Measurements from ENCODE around the gene TSLP. TPM values are rescaled to one million over a fixed set of nuclear protein-coding genes. Genes with fewer than 3 reads are reported as not detected.

Gene TSLP
- total and polyA plus RNA-seq, 2 of the 8 experiments (the other 6 are each of a cell fraction or from before 2014, with no cell fraction given): 0.39 to 1.9 TPM

DNA sequence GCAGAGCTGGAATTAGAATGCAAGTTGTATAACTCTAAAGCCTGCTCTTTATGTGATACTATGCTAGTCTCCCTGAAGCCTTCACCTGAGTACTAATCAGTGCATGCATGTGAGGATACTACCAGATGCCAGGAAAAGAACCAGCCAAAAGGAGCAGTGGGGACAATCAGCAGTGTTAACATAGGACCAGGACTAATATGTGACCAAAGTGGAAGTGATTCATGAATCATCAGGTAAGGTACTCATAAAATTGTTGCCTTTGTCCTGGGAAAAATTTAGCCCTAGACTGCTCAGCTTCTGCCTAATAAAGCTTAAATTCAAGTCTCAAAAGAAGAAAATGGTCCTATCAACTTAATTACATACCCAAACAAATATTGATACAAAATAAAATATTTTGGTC lies 13.4 kb upstream of the TSLP start:
- no peak overlapping the region for H3K9ac ChIP-seq (replicated peaks in 1 of 4; ENCODE audit: extremely low read depth in 1 of 4, low read depth in 3 of 4, low read length in 3 of 4)
- H2AFZ ChIP-seq (ENCODE audit: low read length): no peak overlapping the region
- no peak overlapping the region for H3K23ac ChIP-seq (ENCODE audit: insufficient read length)
- no peak overlapping the region for H4K8ac ChIP-seq (ENCODE audit: extremely low read depth, insufficient read depth, low read length)
- DNase-seq (ENCODE audit: low read depth in 1 of 2, low spot score in 2 of 2): no peak
- no peak overlapping the region for H3K14ac ChIP-seq (ENCODE audit: insufficient read length)
- ChIA-PET CTCF (ENCODE audit: partially characterized antibody) (no interaction called here), POLR2A (ENCODE audit: partially characterized antibody) (no interaction called here)
- no peak for TF ChIP-seq MAFK (IDR thresholded peaks at IDR 0.05; ENCODE audit: low read depth, low read length)
- no peak for TF ChIP-seq NRF1 (IDR thresholded peaks at IDR 0.05; ENCODE audit: low read depth, low read length)
- no peak for TF ChIP-seq SIX5 (IDR thresholded peaks at IDR 0.05; ENCODE audit: low read depth, low read length)
- no peak for TF ChIP-seq CHD2 (IDR thresholded peaks at IDR 0.05; ENCODE audit: low read length)
- TF ChIP-seq, protein P1, sequence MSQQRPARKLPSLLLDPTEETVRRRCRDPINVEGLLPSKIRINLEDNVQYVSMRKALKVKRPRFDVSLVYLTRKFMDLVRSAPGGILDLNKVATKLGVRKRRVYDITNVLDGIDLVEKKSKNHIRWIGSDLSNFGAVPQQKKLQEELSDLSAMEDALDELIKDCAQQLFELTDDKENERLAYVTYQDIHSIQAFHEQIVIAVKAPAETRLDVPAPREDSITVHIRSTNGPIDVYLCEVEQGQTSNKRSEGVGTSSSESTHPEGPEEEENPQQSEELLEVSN (IDR thresholded peaks at IDR 0.05): no peak
- TF ChIP-seq POLR2AphosphoS5 (IDR thresholded peaks at IDR 0.05; ENCODE audit: low read depth, low read length): no peak
- TF ChIP-seq TAF7 (optimal IDR thresholded peaks at IDR 0.05; ENCODE audit: borderline replicate concordance, low read depth, low read length): no peak
- no peak for TF ChIP-seq EP300 (IDR thresholded peaks at IDR 0.05; ENCODE audit: borderline replicate concordance in 1 of 2, low read depth in 2 of 2, low read length in 2 of 2)
- TF ChIP-seq EZH2 (IDR thresholded peaks at IDR 0.05; ENCODE audit: low read depth, low read length, severe bottlenecking): no peak
- TF ChIP-seq ASH2L (IDR thresholded peaks at IDR 0.05; ENCODE audit: low read length): no peak
- TF ChIP-seq CEBPB (IDR thresholded peaks at IDR 0.05; ENCODE audit: low read depth, low read length): no peak
- no peak for TF ChIP-seq CHD1 (IDR thresholded peaks at IDR 0.05; ENCODE audit: low read depth, low read length)
- no peak for TF ChIP-seq SP1 (IDR thresholded peaks at IDR 0.05; ENCODE audit: low read depth, low read length)
- TF ChIP-seq RAD21 (IDR thresholded peaks at IDR 0.05 in 1 of 2, conservative IDR thresholded peaks at IDR 0.05 in 1 of 2; ENCODE audit: low read depth in 2 of 2, low read length in 2 of 2): no peak
- H3K56ac ChIP-seq (replicated peaks; ENCODE audit: insufficient read length, low read depth, low read length): no peak overlapping the region
- FAIRE-seq: no peak
- no peaks in the 10 kb centered on the region for H3K79me1 ChIP-seq (ENCODE audit: low read depth, low read length)
- no peaks in the 10 kb centered on the region for H3K23me2 ChIP-seq (ENCODE audit: low read depth, low read length)
- no peak overlapping the region for H2AK5ac ChIP-seq (ENCODE audit: low read depth, low read length)
- H3K18ac ChIP-seq (ENCODE audit: extremely low read depth, low read length): no peak overlapping the region
- no peak overlapping the region for H3K27ac ChIP-seq (ENCODE audit: low read depth, low read length)
- no peak overlapping the region for H3K4me2 ChIP-seq (ENCODE audit: insufficient read depth in 1 of 2, low read depth in 2 of 2, low read length in 2 of 2)
- H3K4ac ChIP-seq (replicated peaks; ENCODE audit: insufficient read length, low read depth, low read length): no peak overlapping the region
- no peaks in the 10 kb centered on the region for H3K4me1 ChIP-seq (replicated peaks in 1 of 4; ENCODE audit: control insufficient read depth in 3 of 4, insufficient read depth in 4 of 4, low read length in 3 of 4)
- H3K9me3 ChIP-seq (ENCODE audit: insufficient read depth in 2 of 2, low read depth in 1 of 2, low read length in 1 of 2): no peaks in the 10 kb centered on the region
- H4K5ac ChIP-seq (ENCODE audit: insufficient read length, low read depth, low read length): no peak overlapping the region
- no peak overlapping the region for H2BK12ac ChIP-seq (ENCODE audit: low read depth, low read length)
- no peaks in the 10 kb centered on the region for H3K79me2 ChIP-seq (ENCODE audit: control insufficient read depth in 1 of 2, insufficient read depth in 2 of 2, low read length in 2 of 2)
- H4K20me1 ChIP-seq (replicated peaks in 1 of 2; ENCODE audit: control insufficient read depth in 1 of 2, insufficient read depth in 2 of 2, low read length in 2 of 2): no peaks in the 10 kb centered on the region
- no peaks in the 10 kb centered on the region for H3K27me3 ChIP-seq (replicated peaks in 1 of 4; ENCODE audit: control insufficient read depth in 3 of 4, extremely low read depth in 1 of 4, insufficient read depth in 3 of 4, low read length in 3 of 4)
- H3K4me3 ChIP-seq (ENCODE audit: extremely low read depth in 1 of 4, insufficient read depth in 2 of 4, low read depth in 3 of 4, low read length in 4 of 4): no peak overlapping the region
- H2BK120ac ChIP-seq (replicated peaks; ENCODE audit: low read depth, low read length): no peak overlapping the region
- no peak overlapping the region for H4K91ac ChIP-seq (replicated peaks; ENCODE audit: insufficient read length, low read length)
- no peak overlapping the region for H2BK15ac ChIP-seq (ENCODE audit: low read length)
- no peaks in the 10 kb centered on the region for H3K36me3 ChIP-seq (ENCODE audit: control insufficient read depth in 2 of 4, insufficient read depth in 4 of 4, low read length in 3 of 4)
- H2BK20ac ChIP-seq (ENCODE audit: low read length): no peak overlapping the region
- no peak overlapping the region for H2BK5ac ChIP-seq (ENCODE audit: low read depth, low read length)
